Measurements from ENCODE around the gene GPATCH8.
"Not testable (repeated sequence)": the region's sequence is repeated elsewhere in the genome, so short reads cannot be mapped to it uniquely, and the experiment has no call there.

The GPATCH8 gene

GRCh38 chr17:44503147-44504029 is at the start of gene GPATCH8:
Gene GPATCH8 (minus strand): TSS chr17:44503406. CDS start chr17:44503370, 36 bp downstream.
- peak; percentile 99 for DNase-seq (ENCODE audit: extremely low spot score, insufficient read length, low read depth)
- FAIRE-seq = peak; percentile 96

GRCh38 chr17:44552361-44552760 is 49.2 kb upstream of the GPATCH8 start:
- FAIRE-seq = no peak

GRCh38 chr17:44549686-44550085 is 46.5 kb upstream of the GPATCH8 start:
- no peak for FAIRE-seq
- DNase-seq (ENCODE audit: extremely low spot score, insufficient read length, low read depth) = no peak

More at GRCh38 chr17:44552361-44552760, 49.2 kb upstream of the GPATCH8 start:
- no peak for DNase-seq (ENCODE audit: extremely low spot score, insufficient read length, low read depth)

- FAIRE-seq (no peak), DNase-seq (ENCODE audit: extremely low spot score, insufficient read length, low read depth) (no peak)
Observed at GRCh38 chr17:44548376-44549230, 45.4 kb upstream of the GPATCH8 start.

- FAIRE-seq = no peak
Observed at GRCh38 chr17:44547625-44548267, 44.5 kb upstream of the GPATCH8 start.

GRCh38 chr17:44546671-44547606 is 43.7 kb upstream of the GPATCH8 start:
- FAIRE-seq (no peak), DNase-seq (ENCODE audit: extremely low spot score, insufficient read length, low read depth) (no peak)

More at GRCh38 chr17:44547625-44548267, 44.5 kb upstream of the GPATCH8 start:
- DNase-seq (ENCODE audit: extremely low spot score, insufficient read length, low read depth) = no peak

GRCh38 chr17:44543905-44544523 is 40.8 kb upstream of the GPATCH8 start:
- FAIRE-seq = no peak

GRCh38 chr17:44543213-44543904 is 40.2 kb upstream of the GPATCH8 start:
- no peak for FAIRE-seq
- no peak for DNase-seq (ENCODE audit: extremely low spot score, insufficient read length, low read depth)

More at GRCh38 chr17:44543905-44544523, 40.8 kb upstream of the GPATCH8 start:
- DNase-seq (ENCODE audit: extremely low spot score, insufficient read length, low read depth) = no peak

GRCh38 chr17:44541884-44542581 is 38.8 kb upstream of the GPATCH8 start:
- DNase-seq (ENCODE audit: extremely low spot score, insufficient read length, low read depth) = no peak
- no peak for FAIRE-seq

- no peak for DNase-seq (ENCODE audit: extremely low spot score, insufficient read length, low read depth)
- FAIRE-seq = no peak
Observed at GRCh38 chr17:44540246-44541084, 37.3 kb upstream of the GPATCH8 start.

- FAIRE-seq (no peak), DNase-seq (ENCODE audit: extremely low spot score, insufficient read length, low read depth) (no peak)
Observed at GRCh38 chr17:44539673-44540072, 36.5 kb upstream of the GPATCH8 start.

GRCh38 chr17:44537922-44538321 is 34.7 kb upstream of the GPATCH8 start:
- FAIRE-seq; DNase-seq (ENCODE audit: extremely low spot score, insufficient read length, low read depth): not testable (repeated sequence)

- no peak for DNase-seq (ENCODE audit: extremely low spot score, insufficient read length, low read depth)
- peak; percentile 44 for FAIRE-seq
Observed at GRCh38 chr17:44536090-44536953, 33.1 kb upstream of the GPATCH8 start.

GRCh38 chr17:44533533-44534246 is 30.5 kb upstream of the GPATCH8 start:
- DNase-seq (ENCODE audit: extremely low spot score, insufficient read length, low read depth) (peak; percentile 83), FAIRE-seq (peak; percentile 86)

- no peak for DNase-seq (ENCODE audit: extremely low spot score, insufficient read length, low read depth)
- FAIRE-seq = no peak
Observed at GRCh38 chr17:44530896-44531418, 27.8 kb upstream of the GPATCH8 start.
